K562 (cell line): ENCODE data around the gene BICC1. TPM values are rescaled to one million over a fixed set of nuclear protein-coding genes. Genes with fewer than 3 reads are reported as not detected.

Source experiments
- RBM39 ChIP-seq: fragments of 200-400 bp; formaldehyde crosslinking; optimal IDR thresholded peaks from 2 replicates; pipeline ENCODE3; 2018; ENCODE audit warnings: low read depth, low read length
- ZNF134 ChIP-seq: fragments of 250-450 bp; sonication (Bioruptor Pico); conservative IDR thresholded peaks from 2 replicates; pipeline ENCODE4 v1.4.0; 2020
- ZNF407 ChIP-seq: fragments of 450-650 bp; IDR thresholded peaks from 2 replicates; pipeline ENCODE4 v1.6.1; 2016; ENCODE audit warnings: low read depth
- ZNF696 ChIP-seq: fragments of 250-450 bp; sonication (Bioruptor Pico); conservative IDR thresholded peaks from 2 replicates; pipeline ENCODE4 v1.4.0; 2020; ENCODE audit warnings: mild to moderate bottlenecking, moderate library complexity
- ZZZ3 ChIP-seq: fragments of 450-650 bp; IDR thresholded peaks from 2 replicates; pipeline ENCODE4 v1.6.1; 2016; ENCODE audit warnings: antibody characterized with exemption, mild to moderate bottlenecking, moderate library complexity
- polyA plus RNA-seq, 8 experiments: library from polyadenylated mRNA; depleted of rRNA in 4 of 8; stranded (reverse) in 5 of 8; unstranded in 3 of 8; fragments of >200 nt; fragmentation: Nextera tagmentation in 2 of 8; fragmentation: Illumina TruSeq in 1 of 8; extraction: Ambion mirVana in 2 of 8; extraction: Trizol in 1 of 8; gene quantifications; 2 replicates each; pipeline versions ENCODE4 v1.2.1 to v1.2.3, GENCODE V29; 2011 to 2014; ENCODE audit warnings: inconsistent platforms in 1 of 8, missing spikeins in 1 of 8
- total RNA-seq, 7 experiments: library from RNA; depleted of rRNA in 6 of 7; stranded (reverse); fragments of >200 nt in 6 of 7; fragmentation: Illumina TruSeq in 2 of 7; extraction: Trizol in 2 of 7; gene quantifications; 2 replicates each; pipeline versions ENCODE4 v1.2.1 to v1.2.3, GENCODE V29; 2011 to 2021; ENCODE audit warnings: low replicate concordance in 1 of 7
- TF ChIP-seq, protein P1 (sequence below): sonication (generic); formaldehyde crosslinking; IDR thresholded peaks from 2 replicates; pipeline ENCODE4 v1.4.0; 2020; ENCODE audit warnings: mild to moderate bottlenecking, missing genetic modification reagents

The BICC1 gene
- total and polyA plus RNA-seq, 9 of the 15 experiments (the other 6 are each of a cell fraction or from before 2014, with no cell fraction given) = not detected

DNA sequence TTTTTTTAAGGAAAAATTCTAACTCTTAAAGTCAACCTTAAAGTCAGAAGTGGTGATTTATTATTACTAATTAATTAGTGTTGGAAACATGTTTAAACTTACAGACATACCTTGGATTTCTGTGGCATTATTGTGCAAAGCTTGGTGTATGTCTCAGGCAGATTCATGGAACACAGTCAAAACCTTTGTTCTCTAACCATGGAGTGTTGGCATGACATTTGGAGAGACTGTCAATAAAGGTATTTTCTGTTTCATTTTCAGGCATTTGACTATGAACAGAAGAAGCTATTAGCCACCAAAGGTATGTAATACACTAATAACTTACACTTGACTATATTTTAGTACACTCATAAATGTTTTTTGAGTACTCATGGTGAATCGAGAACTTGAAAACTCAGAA lies 293.7 kb downstream of the BICC1 start (continued):
- TF ChIP-seq ZNF407 (no peak), ZZZ3 (no peak), RBM39 (no peak), ZNF134 (CRISPR knock-in tag) (no peak), ZNF696 (no peak)
- TF ChIP-seq, protein P1, sequence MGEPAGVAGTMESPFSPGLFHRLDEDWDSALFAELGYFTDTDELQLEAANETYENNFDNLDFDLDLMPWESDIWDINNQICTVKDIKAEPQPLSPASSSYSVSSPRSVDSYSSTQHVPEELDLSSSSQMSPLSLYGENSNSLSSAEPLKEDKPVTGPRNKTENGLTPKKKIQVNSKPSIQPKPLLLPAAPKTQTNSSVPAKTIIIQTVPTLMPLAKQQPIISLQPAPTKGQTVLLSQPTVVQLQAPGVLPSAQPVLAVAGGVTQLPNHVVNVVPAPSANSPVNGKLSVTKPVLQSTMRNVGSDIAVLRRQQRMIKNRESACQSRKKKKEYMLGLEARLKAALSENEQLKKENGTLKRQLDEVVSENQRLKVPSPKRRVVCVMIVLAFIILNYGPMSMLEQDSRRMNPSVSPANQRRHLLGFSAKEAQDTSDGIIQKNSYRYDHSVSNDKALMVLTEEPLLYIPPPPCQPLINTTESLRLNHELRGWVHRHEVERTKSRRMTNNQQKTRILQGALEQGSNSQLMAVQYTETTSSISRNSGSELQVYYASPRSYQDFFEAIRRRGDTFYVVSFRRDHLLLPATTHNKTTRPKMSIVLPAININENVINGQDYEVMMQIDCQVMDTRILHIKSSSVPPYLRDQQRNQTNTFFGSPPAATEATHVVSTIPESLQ (CRISPR knock-in tag) = no peak
